GM10266 (cell line): ENCODE measurements around the gene CPA4.

Experiments used
- DNase-seq: peaks from one replicate; pipeline ENCODE4 v3.0.0; 2012; ENCODE audit errors: extremely low spot score
- CTCF ChIP-seq: IDR thresholded peaks from 2 replicates; pipeline ENCODE4 v1.5.1; 2012; ENCODE audit warnings: mild to moderate bottlenecking, low read depth; ENCODE audit not compliant: control insufficient read depth, insufficient read depth; ENCODE audit errors: missing control alignments

Gene CPA4

GRCh38 chr7:130266258-130266960 lies 26.6 kb upstream of the CPA4 start, which contains the start of gene CPA2:
TSS of gene CPA2 (plus strand) at chr7:130266863. CDS start at chr7:130266882, 19 bp downstream.
- no peak for DNase-seq
- TF ChIP-seq CTCF: no peak

- TF ChIP-seq CTCF: no peak
- DNase-seq: no peak
Observed at GRCh38 chr7:130266961-130267321, 26.0 kb upstream of the CPA4 start.

- no peak for TF ChIP-seq CTCF
- no peak for DNase-seq
Observed at GRCh38 chr7:130268463-130269317, 24.3 kb upstream of the CPA4 start.

- TF ChIP-seq CTCF: no peak
- DNase-seq: no peak
Observed at GRCh38 chr7:130269318-130269694, 23.7 kb upstream of the CPA4 start.

GRCh38 chr7:130270947-130271800 lies 21.8 kb upstream of the CPA4 start:
- no peak for TF ChIP-seq CTCF
- no peak for DNase-seq

- no peak for DNase-seq
- no peak for TF ChIP-seq CTCF
Observed at GRCh38 chr7:130272381-130273080, 20.4 kb upstream of the CPA4 start.
